Measurements from ENCODE around the gene RCN1. TPM values are rescaled to one million over a fixed set of nuclear protein-coding genes. Genes with fewer than 3 reads are reported as not detected.
"Not testable (repeated sequence)": the region's sequence is repeated elsewhere in the genome, so short reads cannot be mapped to it uniquely, and the experiment has no call there.

RCN1 gene
- total RNA-seq, 6 experiments from 2014 or later, result 30.7 to 52.4 (median 37.7) TPM

GRCh38 chr11:32115446-32115845 lies 24.6 kb downstream of the RCN1 start:
- H3K27me3 ChIP-seq, result no peaks in the 10 kb centered on the region
- intact Hi-C loops (cut with DNase I), result no loop called here
- no peak overlapping the region for H3K4me3 ChIP-seq
- 58% methylated on average over 4 of the region's 5 CpGs for WGBS (ENCODE audit: insufficient coverage, low coverage, low lambda C conversion rate, missing lambda C conversion rate)
- no peak for TF ChIP-seq CTCF (IDR thresholded peaks at IDR 0.05)
- no peak for TF ChIP-seq POLR2A (IDR thresholded peaks at IDR 0.05)
- DNase-seq (no peak), ATAC-seq (no peak)
- H3K36me3 ChIP-seq, result no peaks in the 10 kb centered on the region
- H3K27ac ChIP-seq, result no peak overlapping the region
- peaks cover 0 to 8% (median 2%) of the 10 kb centered on the region in 4 donors for H3K4me1 ChIP-seq
- no peaks in the 10 kb centered on the region for H3K9me3 ChIP-seq

- DNase-seq (no peak), ATAC-seq (no peak)
- no peaks in the 10 kb centered on the region for H3K4me1 ChIP-seq
- no peak overlapping the region for H3K4me3 ChIP-seq
- H3K36me3 ChIP-seq, result no peaks in the 10 kb centered on the region
- TF ChIP-seq CTCF (IDR thresholded peaks at IDR 0.05) (no peak), POLR2A (IDR thresholded peaks at IDR 0.05) (no peak)
- no peaks in the 10 kb centered on the region for H3K27me3 ChIP-seq
- intact Hi-C loops (cut with DNase I), result no loop called here
- H3K27ac ChIP-seq, result no peak overlapping the region
- no peaks in the 10 kb centered on the region for H3K9me3 ChIP-seq
- 83% methylated on average over 2 of the region's 2 CpGs for WGBS (ENCODE audit: insufficient coverage, low coverage, low lambda C conversion rate, missing lambda C conversion rate)
These were observed 25.8 kb downstream of the RCN1 start for GRCh38 chr11:32116668-32117067.

- Histone ChIP-seq H3K4me1 (no peaks in the 10 kb centered on the region), H3K4me3 (no peak overlapping the region), H3K27ac (no peak overlapping the region), H3K27me3 (no peaks in the 10 kb centered on the region), H3K36me3 (no peaks in the 10 kb centered on the region), H3K9me3 (no peaks in the 10 kb centered on the region)
- 68% methylated on average over 7 of the region's 7 CpGs for whole genome bisulfite sequencing (ENCODE audit: insufficient coverage, low coverage, low lambda C conversion rate, missing lambda C conversion rate)
- no peak for DNase-seq
- ATAC-seq, result no peak
- TF ChIP-seq CTCF (IDR thresholded peaks at IDR 0.05), result no peak
- TF ChIP-seq POLR2A (IDR thresholded peaks at IDR 0.05), result no peak
- intact Hi-C loops (cut with DNase I), result no loop called here
These were observed 27.4 kb downstream of the RCN1 start for GRCh38 chr11:32118025-32118974.

- ATAC-seq; intact Hi-C loops (cut with DNase I): not testable (repeated sequence)
- WGBS (ENCODE audit: insufficient coverage, low coverage, low lambda C conversion rate, missing lambda C conversion rate), result 74% methylated on average over 4 of the region's 5 CpGs
These were observed 28.3 kb downstream of the RCN1 start for GRCh38 chr11:32119139-32119538.

GRCh38 chr11:32121012-32121411 lies 30.1 kb downstream of the RCN1 start:
- DNase-seq (no peak), ATAC-seq (no peak)
- no peak overlapping the region for H3K27ac ChIP-seq
- H3K4me3 ChIP-seq, result no peak overlapping the region
- intact Hi-C loops (cut with DNase I), result no loop called here
- no peaks in the 10 kb centered on the region for H3K27me3 ChIP-seq
- H3K36me3 ChIP-seq, result no peaks in the 10 kb centered on the region
- 69% methylated on average over 4 of the region's 4 CpGs for WGBS (ENCODE audit: insufficient coverage, low coverage, low lambda C conversion rate, missing lambda C conversion rate)
- TF ChIP-seq CTCF (IDR thresholded peaks at IDR 0.05) (no peak), POLR2A (IDR thresholded peaks at IDR 0.05) (no peak)
- no peaks in the 10 kb centered on the region for H3K9me3 ChIP-seq
- no peaks in the 10 kb centered on the region for H3K4me1 ChIP-seq

More at GRCh38 chr11:32119139-32119538, 28.3 kb downstream of the RCN1 start:
- not testable (repeated sequence) for H3K27me3 ChIP-seq, DNase-seq, H3K27ac ChIP-seq, H3K9me3 ChIP-seq, H3K4me3 ChIP-seq, H3K4me1 ChIP-seq, H3K36me3 ChIP-seq

All from right lobe of liver (tissue), 6 donors.